WTC11 (cell line): ENCODE data around the gene EPX. TPM values are rescaled to one million over a fixed set of nuclear protein-coding genes. Genes with fewer than 3 reads are reported as not detected.

Source experiments
- ATAC-seq: fragments of 200-7000 bp; cut with Tn5 transposase; 2 replicates; pipeline ENCODE4 v1.10.0; 2021; ENCODE audit warnings: mild to moderate bottlenecking, moderate library complexity
- CTCF ChIA-PET: fragments of 300-600 bp; sonication (Branson Sonifier 250); formaldehyde crosslinking; loops from one replicate; lab custom pipeline; 2021; ENCODE audit warnings: antibody characterized with exemption; lab: Charles Lee
- POLR2A ChIA-PET: fragments of 350-600 bp; sonication (Branson Sonifier 250); formaldehyde crosslinking; loops from one replicate; lab custom pipeline; 2021; ENCODE audit warnings: antibody characterized with exemption; lab: Charles Lee
- DNase-seq: peaks from one replicate; pipeline ENCODE4 v3.0.0; 2021; ENCODE audit warnings: low spot score
- H3K27ac Mint-ChIP-seq: 2 replicates; pipeline ENCODE4 v1.8.0; 2021; ENCODE audit warnings: mixed read lengths
- H3K27me3 Mint-ChIP-seq: 2 replicates; pipeline ENCODE4 v1.8.0; 2021; ENCODE audit warnings: low read depth, mild to moderate bottlenecking, moderate library complexity, mixed read lengths
- H3K36me3 Mint-ChIP-seq: 2 replicates; pipeline ENCODE4 v1.8.0; 2021; ENCODE audit warnings: mixed read lengths
- H3K4me1 Mint-ChIP-seq: 2 replicates; pipeline ENCODE4 v1.8.0; 2022; ENCODE audit warnings: mixed read lengths
- H3K4me3 Mint-ChIP-seq: 2 replicates; pipeline ENCODE4 v1.8.0; 2021; ENCODE audit warnings: mild to moderate bottlenecking, moderate library complexity, mixed read lengths
- H3K9me3 Mint-ChIP-seq: 2 replicates; pipeline ENCODE4 v1.8.0; 2021; ENCODE audit warnings: mixed read lengths
- ATF2 ChIP-seq: sonication (generic); formaldehyde crosslinking; IDR thresholded peaks from 2 replicates; pipeline ENCODE4 v1.8.1; 2022; ENCODE audit warnings: low read depth, missing genetic modification reagents, borderline replicate concordance
- E2F1 ChIP-seq: sonication (generic); formaldehyde crosslinking; IDR thresholded peaks from 2 replicates; pipeline ENCODE4 v1.8.0; 2022; ENCODE audit warnings: mild to moderate bottlenecking, missing genetic modification reagents
- ELF4 ChIP-seq: sonication (generic); formaldehyde crosslinking; IDR thresholded peaks from 2 replicates; pipeline ENCODE4 v1.8.1; 2022; ENCODE audit warnings: low read depth, mild to moderate bottlenecking, moderate library complexity, missing genetic modification reagents
- FOXJ3 ChIP-seq: sonication (generic); formaldehyde crosslinking; IDR thresholded peaks from 2 replicates; pipeline ENCODE4 v1.9.0; 2021; ENCODE audit warnings: missing genetic modification reagents, mild to moderate bottlenecking, borderline replicate concordance
- GABPB1 ChIP-seq: sonication (generic); formaldehyde crosslinking; IDR thresholded peaks from 2 replicates; pipeline ENCODE4 v1.8.1; 2023; ENCODE audit warnings: mild to moderate bottlenecking, missing genetic modification reagents
- NR3C1 ChIP-seq: sonication (generic); formaldehyde crosslinking; conservative IDR thresholded peaks from 2 replicates; pipeline ENCODE4 v1.8.1; 2023; ENCODE audit warnings: low read depth, mild to moderate bottlenecking, missing genetic modification reagents
- PREB ChIP-seq: sonication (generic); formaldehyde crosslinking; IDR thresholded peaks from 2 replicates; pipeline ENCODE4 v1.8.1; 2022; ENCODE audit warnings: mild to moderate bottlenecking, missing genetic modification reagents, moderate library complexity, borderline replicate concordance
- ZNF396 ChIP-seq: fragments of 250-450 bp; sonication (Bioruptor Pico); IDR thresholded peaks from 2 replicates; pipeline ENCODE4 v1.8.0; 2021; ENCODE audit warnings: mild to moderate bottlenecking, moderate library complexity, borderline replicate concordance
- total RNA-seq: library from RNA; stranded (reverse); gene quantifications from 3 replicates; pipeline ENCODE4 v1.2.3, GENCODE V29; 2021
- TF ChIP-seq, protein P1 (sequence below): sonication (generic); formaldehyde crosslinking; IDR thresholded peaks from 2 replicates; pipeline ENCODE4 v1.8.0; 2022; ENCODE audit warnings: missing genetic modification reagents
- TF ChIP-seq, protein P2 (sequence below): sonication (generic); formaldehyde crosslinking; IDR thresholded peaks from 2 replicates; pipeline ENCODE4 v1.8.0; 2023; ENCODE audit warnings: missing genetic modification reagents, mild to moderate bottlenecking, borderline replicate concordance
- TF ChIP-seq, protein P3 (sequence below): sonication (generic); formaldehyde crosslinking; IDR thresholded peaks from 2 replicates; pipeline ENCODE4 v1.8.0; 2022; ENCODE audit warnings: mild to moderate bottlenecking, missing genetic modification reagents
- TF ChIP-seq, protein P4 (sequence below): sonication (generic); formaldehyde crosslinking; IDR thresholded peaks from 2 replicates; pipeline ENCODE4 v1.8.1; 2023; ENCODE audit warnings: mild to moderate bottlenecking, missing genetic modification reagents
- TF ChIP-seq, protein P5 (sequence below): sonication (generic); formaldehyde crosslinking; conservative IDR thresholded peaks from 2 replicates; pipeline ENCODE4 v1.8.1; 2022; ENCODE audit warnings: mild to moderate bottlenecking, missing genetic modification reagents
- TF ChIP-seq, protein P6 (sequence below): sonication (generic); formaldehyde crosslinking; IDR thresholded peaks from 2 replicates; pipeline ENCODE4 v1.8.0; 2022; ENCODE audit warnings: mild to moderate bottlenecking, missing genetic modification reagents
- TF ChIP-seq, protein P7 (sequence below): sonication (generic); formaldehyde crosslinking; IDR thresholded peaks from 2 replicates; pipeline ENCODE4 v1.8.1; 2023; ENCODE audit warnings: mild to moderate bottlenecking, missing genetic modification reagents

The EPX gene
- total RNA-seq, 1 experiment from 2014 or later = not detected

DNA sequence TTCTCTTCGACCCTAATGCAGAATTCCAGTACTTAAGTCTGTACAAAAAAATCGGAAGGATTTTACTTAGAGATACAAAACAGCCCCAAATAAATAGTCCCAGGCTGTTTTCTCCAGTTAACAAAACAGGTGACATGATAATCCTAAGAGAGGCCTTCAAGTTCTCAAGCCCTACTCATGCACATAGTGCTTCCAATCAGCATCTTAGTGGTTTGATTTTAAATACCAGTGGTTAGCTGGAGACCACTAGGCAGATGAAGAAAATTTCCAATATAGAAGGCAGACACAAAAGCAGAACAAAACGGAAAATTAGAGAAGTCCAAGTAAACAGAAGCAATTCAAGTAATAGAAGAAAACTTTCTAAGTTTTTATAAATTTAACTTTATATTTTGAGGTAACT lies 31.0 kb upstream of the EPX start:
- no peak for DNase-seq
- ChIA-PET POLR2A (no interaction called here), CTCF (no interaction called here)
- Mint-ChIP-seq H3K27ac (no peak overlapping the region), H3K4me1 (peaks cover 6% of the 10 kb centered on the region; the same call in 1 of the 2 replicates), H3K36me3 (no peaks in the 10 kb centered on the region), H3K9me3 (no peaks in the 10 kb centered on the region), H3K4me3 (no peak overlapping the region), H3K27me3 (peaks cover 72% of the 10 kb centered on the region)
- no peak for ATAC-seq
- TF ChIP-seq PREB (CRISPR knock-in tag) (no peak), ATF2 (CRISPR knock-in tag) (no peak), ELF4 (CRISPR knock-in tag) (no peak), FOXJ3 (CRISPR knock-in tag) (no peak), E2F1 (CRISPR knock-in tag) (no peak), GABPB1 (CRISPR knock-in tag) (no peak), ZNF396 (CRISPR knock-in tag) (no peak), NR3C1 (CRISPR knock-in tag) (no peak)
- TF ChIP-seq, protein P1, sequence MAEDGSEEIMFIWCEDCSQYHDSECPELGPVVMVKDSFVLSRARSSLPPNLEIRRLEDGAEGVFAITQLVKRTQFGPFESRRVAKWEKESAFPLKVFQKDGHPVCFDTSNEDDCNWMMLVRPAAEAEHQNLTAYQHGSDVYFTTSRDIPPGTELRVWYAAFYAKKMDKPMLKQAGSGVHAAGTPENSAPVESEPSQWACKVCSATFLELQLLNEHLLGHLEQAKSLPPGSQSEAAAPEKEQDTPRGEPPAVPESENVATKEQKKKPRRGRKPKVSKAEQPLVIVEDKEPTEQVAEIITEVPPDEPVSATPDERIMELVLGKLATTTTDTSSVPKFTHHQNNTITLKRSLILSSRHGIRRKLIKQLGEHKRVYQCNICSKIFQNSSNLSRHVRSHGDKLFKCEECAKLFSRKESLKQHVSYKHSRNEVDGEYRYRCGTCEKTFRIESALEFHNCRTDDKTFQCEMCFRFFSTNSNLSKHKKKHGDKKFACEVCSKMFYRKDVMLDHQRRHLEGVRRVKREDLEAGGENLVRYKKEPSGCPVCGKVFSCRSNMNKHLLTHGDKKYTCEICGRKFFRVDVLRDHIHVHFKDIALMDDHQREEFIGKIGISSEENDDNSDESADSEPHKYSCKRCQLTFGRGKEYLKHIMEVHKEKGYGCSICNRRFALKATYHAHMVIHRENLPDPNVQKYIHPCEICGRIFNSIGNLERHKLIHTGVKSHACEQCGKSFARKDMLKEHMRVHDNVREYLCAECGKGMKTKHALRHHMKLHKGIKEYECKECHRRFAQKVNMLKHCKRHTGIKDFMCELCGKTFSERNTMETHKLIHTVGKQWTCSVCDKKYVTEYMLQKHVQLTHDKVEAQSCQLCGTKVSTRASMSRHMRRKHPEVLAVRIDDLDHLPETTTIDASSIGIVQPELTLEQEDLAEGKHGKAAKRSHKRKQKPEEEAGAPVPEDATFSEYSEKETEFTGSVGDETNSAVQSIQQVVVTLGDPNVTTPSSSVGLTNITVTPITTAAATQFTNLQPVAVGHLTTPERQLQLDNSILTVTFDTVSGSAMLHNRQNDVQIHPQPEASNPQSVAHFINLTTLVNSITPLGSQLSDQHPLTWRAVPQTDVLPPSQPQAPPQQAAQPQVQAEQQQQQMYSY = no peak
- TF ChIP-seq, protein P2, sequence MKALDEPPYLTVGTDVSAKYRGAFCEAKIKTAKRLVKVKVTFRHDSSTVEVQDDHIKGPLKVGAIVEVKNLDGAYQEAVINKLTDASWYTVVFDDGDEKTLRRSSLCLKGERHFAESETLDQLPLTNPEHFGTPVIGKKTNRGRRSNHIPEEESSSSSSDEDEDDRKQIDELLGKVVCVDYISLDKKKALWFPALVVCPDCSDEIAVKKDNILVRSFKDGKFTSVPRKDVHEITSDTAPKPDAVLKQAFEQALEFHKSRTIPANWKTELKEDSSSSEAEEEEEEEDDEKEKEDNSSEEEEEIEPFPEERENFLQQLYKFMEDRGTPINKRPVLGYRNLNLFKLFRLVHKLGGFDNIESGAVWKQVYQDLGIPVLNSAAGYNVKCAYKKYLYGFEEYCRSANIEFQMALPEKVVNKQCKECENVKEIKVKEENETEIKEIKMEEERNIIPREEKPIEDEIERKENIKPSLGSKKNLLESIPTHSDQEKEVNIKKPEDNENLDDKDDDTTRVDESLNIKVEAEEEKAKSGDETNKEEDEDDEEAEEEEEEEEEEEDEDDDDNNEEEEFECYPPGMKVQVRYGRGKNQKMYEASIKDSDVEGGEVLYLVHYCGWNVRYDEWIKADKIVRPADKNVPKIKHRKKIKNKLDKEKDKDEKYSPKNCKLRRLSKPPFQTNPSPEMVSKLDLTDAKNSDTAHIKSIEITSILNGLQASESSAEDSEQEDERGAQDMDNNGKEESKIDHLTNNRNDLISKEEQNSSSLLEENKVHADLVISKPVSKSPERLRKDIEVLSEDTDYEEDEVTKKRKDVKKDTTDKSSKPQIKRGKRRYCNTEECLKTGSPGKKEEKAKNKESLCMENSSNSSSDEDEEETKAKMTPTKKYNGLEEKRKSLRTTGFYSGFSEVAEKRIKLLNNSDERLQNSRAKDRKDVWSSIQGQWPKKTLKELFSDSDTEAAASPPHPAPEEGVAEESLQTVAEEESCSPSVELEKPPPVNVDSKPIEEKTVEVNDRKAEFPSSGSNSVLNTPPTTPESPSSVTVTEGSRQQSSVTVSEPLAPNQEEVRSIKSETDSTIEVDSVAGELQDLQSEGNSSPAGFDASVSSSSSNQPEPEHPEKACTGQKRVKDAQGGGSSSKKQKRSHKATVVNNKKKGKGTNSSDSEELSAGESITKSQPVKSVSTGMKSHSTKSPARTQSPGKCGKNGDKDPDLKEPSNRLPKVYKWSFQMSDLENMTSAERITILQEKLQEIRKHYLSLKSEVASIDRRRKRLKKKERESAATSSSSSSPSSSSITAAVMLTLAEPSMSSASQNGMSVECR (CRISPR knock-in tag) = no peak
- TF ChIP-seq, protein P3, sequence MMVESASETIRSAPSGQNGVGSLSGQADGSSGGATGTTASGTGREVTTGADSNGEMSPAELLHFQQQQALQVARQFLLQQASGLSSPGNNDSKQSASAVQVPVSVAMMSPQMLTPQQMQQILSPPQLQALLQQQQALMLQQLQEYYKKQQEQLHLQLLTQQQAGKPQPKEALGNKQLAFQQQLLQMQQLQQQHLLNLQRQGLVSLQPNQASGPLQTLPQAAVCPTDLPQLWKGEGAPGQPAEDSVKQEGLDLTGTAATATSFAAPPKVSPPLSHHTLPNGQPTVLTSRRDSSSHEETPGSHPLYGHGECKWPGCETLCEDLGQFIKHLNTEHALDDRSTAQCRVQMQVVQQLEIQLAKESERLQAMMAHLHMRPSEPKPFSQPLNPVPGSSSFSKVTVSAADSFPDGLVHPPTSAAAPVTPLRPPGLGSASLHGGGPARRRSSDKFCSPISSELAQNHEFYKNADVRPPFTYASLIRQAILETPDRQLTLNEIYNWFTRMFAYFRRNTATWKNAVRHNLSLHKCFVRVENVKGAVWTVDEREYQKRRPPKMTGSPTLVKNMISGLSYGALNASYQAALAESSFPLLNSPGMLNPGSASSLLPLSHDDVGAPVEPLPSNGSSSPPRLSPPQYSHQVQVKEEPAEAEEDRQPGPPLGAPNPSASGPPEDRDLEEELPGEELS = no peak
- TF ChIP-seq, protein P4, sequence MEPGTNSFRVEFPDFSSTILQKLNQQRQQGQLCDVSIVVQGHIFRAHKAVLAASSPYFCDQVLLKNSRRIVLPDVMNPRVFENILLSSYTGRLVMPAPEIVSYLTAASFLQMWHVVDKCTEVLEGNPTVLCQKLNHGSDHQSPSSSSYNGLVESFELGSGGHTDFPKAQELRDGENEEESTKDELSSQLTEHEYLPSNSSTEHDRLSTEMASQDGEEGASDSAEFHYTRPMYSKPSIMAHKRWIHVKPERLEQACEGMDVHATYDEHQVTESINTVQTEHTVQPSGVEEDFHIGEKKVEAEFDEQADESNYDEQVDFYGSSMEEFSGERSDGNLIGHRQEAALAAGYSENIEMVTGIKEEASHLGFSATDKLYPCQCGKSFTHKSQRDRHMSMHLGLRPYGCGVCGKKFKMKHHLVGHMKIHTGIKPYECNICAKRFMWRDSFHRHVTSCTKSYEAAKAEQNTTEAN (CRISPR knock-in tag) = no peak
- TF ChIP-seq, protein P5, sequence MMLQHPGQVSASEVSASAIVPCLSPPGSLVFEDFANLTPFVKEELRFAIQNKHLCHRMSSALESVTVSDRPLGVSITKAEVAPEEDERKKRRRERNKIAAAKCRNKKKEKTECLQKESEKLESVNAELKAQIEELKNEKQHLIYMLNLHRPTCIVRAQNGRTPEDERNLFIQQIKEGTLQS (CRISPR knock-in tag) = no peak
- TF ChIP-seq, protein P6, sequence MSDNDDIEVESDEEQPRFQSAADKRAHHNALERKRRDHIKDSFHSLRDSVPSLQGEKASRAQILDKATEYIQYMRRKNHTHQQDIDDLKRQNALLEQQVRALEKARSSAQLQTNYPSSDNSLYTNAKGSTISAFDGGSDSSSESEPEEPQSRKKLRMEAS (CRISPR knock-in tag) = no peak
- TF ChIP-seq, protein P7, sequence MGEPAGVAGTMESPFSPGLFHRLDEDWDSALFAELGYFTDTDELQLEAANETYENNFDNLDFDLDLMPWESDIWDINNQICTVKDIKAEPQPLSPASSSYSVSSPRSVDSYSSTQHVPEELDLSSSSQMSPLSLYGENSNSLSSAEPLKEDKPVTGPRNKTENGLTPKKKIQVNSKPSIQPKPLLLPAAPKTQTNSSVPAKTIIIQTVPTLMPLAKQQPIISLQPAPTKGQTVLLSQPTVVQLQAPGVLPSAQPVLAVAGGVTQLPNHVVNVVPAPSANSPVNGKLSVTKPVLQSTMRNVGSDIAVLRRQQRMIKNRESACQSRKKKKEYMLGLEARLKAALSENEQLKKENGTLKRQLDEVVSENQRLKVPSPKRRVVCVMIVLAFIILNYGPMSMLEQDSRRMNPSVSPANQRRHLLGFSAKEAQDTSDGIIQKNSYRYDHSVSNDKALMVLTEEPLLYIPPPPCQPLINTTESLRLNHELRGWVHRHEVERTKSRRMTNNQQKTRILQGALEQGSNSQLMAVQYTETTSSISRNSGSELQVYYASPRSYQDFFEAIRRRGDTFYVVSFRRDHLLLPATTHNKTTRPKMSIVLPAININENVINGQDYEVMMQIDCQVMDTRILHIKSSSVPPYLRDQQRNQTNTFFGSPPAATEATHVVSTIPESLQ (CRISPR knock-in tag) = no peak
